Panc1 (cell line): ENCODE results near the gene CKB.

Experiments
- CTCF ChIP-seq: fragments of 450-650 bp; IDR thresholded peaks from 2 replicates; pipeline ENCODE4 v1.5.1; 2017; ENCODE audit warnings: mild to moderate bottlenecking
- POLR2AphosphoS5 ChIP-seq: IDR thresholded peaks from 2 replicates; pipeline ENCODE4 v1.6.1; 2012; ENCODE audit warnings: mild to moderate bottlenecking, low read depth, low read length, moderate library complexity

GRCh38 chr14:103528587-103529382 is 6.2 kb upstream of the CKB start, which contains the start of gene TRMT61A:
- TF ChIP-seq CTCF (no peak), POLR2AphosphoS5 (peak; percentile 53)
